AG04449 (cell line): ENCODE results near the gene SBK3.

ENCODE experiments used
- CTCF ChIA-PET: fragments of 350-600 bp; formaldehyde crosslinking; extraction: SDS; loops from one replicate; lab custom pipeline; 2021; ENCODE audit warnings: antibody characterized with exemption; lab: Yijun Ruan, JAX
- POLR2A ChIA-PET: fragments of 400-600, 350-600 bp; formaldehyde crosslinking; extraction: SDS; loops from one replicate; lab custom pipeline; 2020; ENCODE audit warnings: antibody characterized with exemption, inconsistent platforms; lab: Yijun Ruan, JAX
- DNase-seq: peaks from one replicate; pipeline ENCODE4 v3.0.0-alpha.2; 2010; ENCODE audit warnings: low read depth, low spot score
- H3K4me3 ChIP-seq: 2 replicates; pipeline ENCODE4 v1.5.1; 2011; ENCODE audit warnings: low read depth, mild to moderate bottlenecking, control low read depth, low read length
- TF ChIP-seq, protein P1 (sequence below): IDR thresholded peaks from one replicate; pipeline ENCODE4 v1.5.1; 2011; ENCODE audit warnings: mild to moderate bottlenecking, moderate library complexity, low read length, control low read depth, inconsistent platforms; ENCODE audit not compliant: insufficient read depth; ENCODE audit errors: missing control alignments

SBK3 gene

DNA sequence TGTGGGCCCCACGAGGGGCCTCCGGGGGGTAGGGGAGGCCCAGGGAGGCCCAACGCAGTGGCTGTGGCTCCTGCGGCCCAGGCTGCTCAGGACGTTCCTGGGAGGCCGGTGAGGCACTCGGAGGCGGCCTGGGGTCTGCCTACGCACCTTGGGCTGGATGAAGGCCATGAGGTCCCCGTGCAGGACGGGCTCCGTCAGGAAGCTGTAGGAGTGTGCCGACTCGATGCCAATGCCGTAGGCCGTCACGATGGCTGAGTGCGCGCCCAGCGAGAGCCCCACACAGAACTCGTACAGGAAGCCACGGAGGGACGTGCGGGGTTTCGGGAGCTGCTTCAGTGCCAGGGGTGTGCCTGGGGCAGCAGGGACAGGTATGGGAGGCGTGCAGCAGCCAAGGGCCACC, 14.3 kb downstream of the SBK3 start:
- no peak for DNase-seq
- POLR2A ChIA-PET = no interaction called here
- TF ChIP-seq, protein P1, sequence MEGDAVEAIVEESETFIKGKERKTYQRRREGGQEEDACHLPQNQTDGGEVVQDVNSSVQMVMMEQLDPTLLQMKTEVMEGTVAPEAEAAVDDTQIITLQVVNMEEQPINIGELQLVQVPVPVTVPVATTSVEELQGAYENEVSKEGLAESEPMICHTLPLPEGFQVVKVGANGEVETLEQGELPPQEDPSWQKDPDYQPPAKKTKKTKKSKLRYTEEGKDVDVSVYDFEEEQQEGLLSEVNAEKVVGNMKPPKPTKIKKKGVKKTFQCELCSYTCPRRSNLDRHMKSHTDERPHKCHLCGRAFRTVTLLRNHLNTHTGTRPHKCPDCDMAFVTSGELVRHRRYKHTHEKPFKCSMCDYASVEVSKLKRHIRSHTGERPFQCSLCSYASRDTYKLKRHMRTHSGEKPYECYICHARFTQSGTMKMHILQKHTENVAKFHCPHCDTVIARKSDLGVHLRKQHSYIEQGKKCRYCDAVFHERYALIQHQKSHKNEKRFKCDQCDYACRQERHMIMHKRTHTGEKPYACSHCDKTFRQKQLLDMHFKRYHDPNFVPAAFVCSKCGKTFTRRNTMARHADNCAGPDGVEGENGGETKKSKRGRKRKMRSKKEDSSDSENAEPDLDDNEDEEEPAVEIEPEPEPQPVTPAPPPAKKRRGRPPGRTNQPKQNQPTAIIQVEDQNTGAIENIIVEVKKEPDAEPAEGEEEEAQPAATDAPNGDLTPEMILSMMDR = no peak
- CTCF ChIA-PET = interaction anchor here (1.5 to 1.7 kb wide), 2 partner anchors 16 to 76 kb away, joined by 6 read pairs; no protein-coding TSS in a partner anchor
- no peak overlapping the region for H3K4me3 ChIP-seq

DNA sequence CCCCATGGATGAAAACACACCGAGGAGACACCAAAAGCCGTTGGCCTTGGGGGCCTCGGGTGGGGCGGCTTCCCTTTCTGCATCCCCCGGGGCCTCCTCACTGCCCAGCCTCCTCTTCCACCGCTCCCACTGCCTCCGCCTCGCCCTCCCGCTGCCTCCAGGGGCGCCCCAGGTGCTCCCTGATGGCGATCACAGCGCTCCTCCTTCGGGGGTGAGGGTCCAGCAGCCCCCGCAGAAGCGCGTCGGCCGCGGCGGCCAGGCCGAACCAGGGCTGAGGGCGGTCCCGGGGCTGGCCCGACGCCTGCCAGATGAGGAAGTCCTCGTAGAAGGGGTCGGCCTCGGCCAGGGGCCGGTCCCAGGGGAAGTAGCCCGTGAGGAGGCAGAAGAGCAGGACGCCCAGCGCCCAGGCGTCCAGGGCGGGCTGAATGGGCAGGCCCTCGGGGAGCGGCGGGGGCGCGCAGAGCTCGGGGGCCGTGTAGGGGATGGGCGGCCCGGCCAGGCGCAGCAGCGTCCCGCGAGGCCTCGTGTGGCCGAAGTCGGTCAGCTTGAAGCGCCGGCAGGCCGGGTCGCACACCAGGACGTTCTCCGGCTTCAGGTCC, 15.6 kb downstream of the SBK3 start:
- H3K4me3 ChIP-seq = no peak overlapping the region
- ChIA-PET POLR2A (no interaction called here), CTCF (interaction anchor here (1.3 to 2.5 kb wide), 2 partner anchors 26 to 102 kb away, joined by 3 to 10 read pairs; no protein-coding TSS in a partner anchor)
- DNase-seq = no peak
- TF ChIP-seq, protein P1 = no peak

DNA sequence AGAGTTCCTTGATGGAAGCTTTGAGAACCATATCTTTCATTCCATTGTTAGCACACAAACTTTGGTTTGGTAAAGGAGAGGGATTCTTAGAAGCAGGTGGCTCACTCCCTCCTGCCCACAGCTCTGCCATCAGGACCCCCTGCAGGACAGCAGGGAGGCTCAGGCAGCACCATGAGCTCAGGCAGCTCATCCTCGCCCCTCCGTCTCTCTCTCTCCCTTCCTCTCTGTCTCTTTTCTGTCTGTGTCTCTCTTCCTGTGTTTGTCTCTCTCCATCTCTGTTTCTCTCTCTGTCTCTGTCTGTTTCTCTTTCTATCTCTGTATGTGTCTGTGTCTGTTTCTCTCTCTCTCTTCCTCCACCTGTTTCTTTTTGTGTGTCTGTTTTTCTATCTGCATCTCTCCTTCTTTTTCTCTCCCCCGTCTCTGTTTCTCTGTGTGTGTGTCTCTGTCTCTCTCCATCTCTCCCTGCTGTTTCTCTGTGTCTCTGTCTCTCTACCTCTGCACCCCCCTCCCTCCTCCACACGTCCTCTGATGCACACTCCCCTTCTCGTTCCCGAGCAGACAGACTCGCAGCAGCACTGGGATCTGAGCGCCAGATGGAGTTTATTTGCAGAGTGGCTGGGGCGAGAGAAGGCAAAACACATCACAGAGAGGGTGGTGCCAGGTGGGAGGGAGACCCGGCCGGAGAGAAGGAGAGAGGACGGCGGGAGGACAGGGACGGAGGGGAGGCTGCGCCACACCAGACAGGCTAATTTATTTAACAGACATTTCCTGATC, 17.1 kb downstream of the SBK3 start:
- ChIA-PET POLR2A (no interaction called here), CTCF (interaction anchor here (0.7 to 2.5 kb wide), 6 partner anchors 12 to 104 kb away, joined by 3 to 10 read pairs (median 3); partner anchors contain the start of gene ZNF865)
- no peak for DNase-seq
- H3K4me3 ChIP-seq = peak overlapping the region; percentile 12
- TF ChIP-seq, protein P1 = peak; percentile 42

DNA sequence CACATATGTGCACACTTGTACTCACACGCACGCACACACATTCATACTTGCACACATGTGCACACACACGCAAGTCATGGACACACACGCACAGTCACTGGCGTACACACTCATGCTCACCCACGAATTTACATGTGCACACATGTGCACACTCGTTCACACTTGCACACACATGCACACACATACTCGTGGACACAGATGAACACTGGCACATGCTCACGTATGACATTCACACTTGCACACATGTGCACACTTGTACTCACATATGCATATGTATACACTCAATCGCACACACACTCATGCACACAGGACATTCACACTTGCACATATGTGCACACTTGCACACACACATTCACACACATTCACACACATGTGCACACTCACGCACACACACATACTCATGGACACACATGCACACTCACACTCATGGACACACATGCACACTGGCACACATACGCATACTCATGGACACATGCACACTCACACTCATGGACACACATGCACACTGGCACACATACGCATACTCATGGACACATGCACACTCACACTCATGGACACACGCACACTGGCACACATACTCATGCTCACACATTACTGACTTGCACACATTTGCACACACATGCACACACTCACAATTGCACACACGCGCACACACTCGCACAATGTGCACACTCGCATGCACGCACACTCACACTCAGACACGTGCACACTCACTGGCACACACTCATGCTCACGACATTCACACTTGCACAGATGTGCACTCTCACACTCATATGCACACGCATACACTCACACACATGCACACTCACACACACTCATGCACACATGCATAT, 17.9 kb downstream of the SBK3 start:
- TF ChIP-seq, protein P1 = no peak
- ChIA-PET CTCF (interaction anchor here (1.2 to 2.5 kb wide), 5 partner anchors 11 to 104 kb away, joined by 3 to 10 read pairs (median 6); partner anchors contain the start of gene ZNF865), POLR2A (interaction anchor here (1.3 kb wide), 1 partner anchor 25 kb away, joined by 4 read pairs; no protein-coding TSS in a partner anchor)
- DNase-seq = no peak
- no peak overlapping the region for H3K4me3 ChIP-seq

DNA sequence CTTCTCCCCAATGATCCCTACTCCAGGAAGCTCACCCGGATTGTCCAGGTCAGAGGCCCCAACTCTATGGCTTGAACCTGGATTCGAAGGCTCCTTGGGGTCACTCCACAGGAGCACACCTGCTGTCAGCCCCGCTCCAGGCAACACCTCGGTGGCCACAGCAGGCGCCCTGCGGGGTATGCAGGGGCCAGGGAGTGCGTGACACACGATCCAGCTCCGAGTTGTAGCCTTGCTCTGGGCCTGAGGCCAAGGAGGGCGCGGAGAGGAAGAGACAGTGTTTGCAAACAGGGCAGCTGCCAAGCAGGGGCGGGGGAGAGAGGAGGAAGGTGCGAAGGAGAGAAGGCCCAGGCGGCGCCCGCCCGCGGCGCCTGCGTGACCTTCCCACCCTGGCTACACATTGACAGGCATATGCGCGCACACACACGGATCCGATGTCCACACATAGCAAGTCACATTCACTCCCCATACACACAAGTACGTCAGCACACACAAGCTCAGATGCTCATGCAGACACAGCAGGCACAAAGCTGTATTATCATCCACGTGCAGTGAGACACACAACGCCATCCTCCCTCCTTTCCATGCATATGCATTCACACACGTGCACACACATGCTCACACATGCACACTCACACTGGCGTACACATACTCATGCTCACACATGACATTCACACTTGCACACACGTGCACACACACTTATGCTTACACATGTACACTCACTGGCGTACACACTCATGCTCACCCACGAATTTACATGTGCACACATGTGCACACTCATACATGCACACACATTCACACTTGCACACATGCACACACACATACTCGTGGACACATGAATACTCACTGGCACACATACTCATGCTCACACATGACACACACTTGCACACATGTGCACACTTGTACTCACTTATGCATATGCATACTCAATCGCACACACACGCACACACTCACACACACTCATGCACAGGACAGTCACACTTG, 18.8 kb downstream of the SBK3 start:
- DNase-seq = no peak
- no peak overlapping the region for H3K4me3 ChIP-seq
- POLR2A ChIA-PET = interaction anchor here (1.1 to 1.3 kb wide), 2 partner anchors 10 to 26 kb away, joined by 3 to 4 read pairs; no protein-coding TSS in a partner anchor
- CTCF ChIA-PET = interaction anchor here (1.0 to 2.0 kb wide), 5 partner anchors 9 to 105 kb away, joined by 3 to 11 read pairs (median 6); partner anchors contain the start of gene ZNF865
- TF ChIP-seq, protein P1 = no peak
